A673 (cell line): ENCODE measurements around the gene GCNT1. TPM values are rescaled to one million over a fixed set of nuclear protein-coding genes. Genes with fewer than 3 reads are reported as not detected.

Experiments
- BruUV-seq: library from RNA; stranded (reverse); fragments of 400-500 nt; replicated peaks from 2 replicates; lab custom pipeline; 2021; lab: Mats Ljungman, UMichigan
- CTCF ChIA-PET: fragments of 300-600 bp; sonication (Branson Sonifier 250); formaldehyde crosslinking; loops from one replicate; lab custom pipeline; 2022; ENCODE audit warnings: antibody characterized with exemption; lab: Charles Lee
- POLR2A ChIA-PET: fragments of 300-600 bp; sonication (Branson Sonifier 250); formaldehyde crosslinking; loops from one replicate; lab custom pipeline; 2022; ENCODE audit warnings: antibody characterized with exemption; ENCODE audit not compliant: low non-redundant PET; lab: Charles Lee
- DNase-seq: peaks from one replicate; pipeline ENCODE4 v3.0.0-alpha.2; 2015; ENCODE audit warnings: low spot score
- H3K27ac ChIP-seq: fragments of 200-600 bp; sonication (generic); 2 replicates; pipeline ENCODE4 v1.5.1; 2016; ENCODE audit warnings: mixed run types, low read depth, mild to moderate bottlenecking, mixed read lengths, antibody characterized with exemption, low read length; ENCODE audit not compliant: poor library complexity, severe bottlenecking
- H3K27me3 ChIP-seq: fragments of 200-600 bp; sonication (generic); replicated peaks from 2 replicates; pipeline ENCODE4 v1.6.1; 2017; ENCODE audit warnings: mixed run types, low read depth, mild to moderate bottlenecking, mixed read lengths, antibody characterized with exemption, low read length; ENCODE audit not compliant: insufficient read depth, poor library complexity
- H3K36me3 ChIP-seq: fragments of 200-600 bp; sonication (generic); 2 replicates; pipeline ENCODE4 v1.6.1; 2016; ENCODE audit warnings: mixed run types, mild to moderate bottlenecking, mixed read lengths, antibody characterized with exemption, low read length; ENCODE audit not compliant: insufficient read depth, poor library complexity, severe bottlenecking
- H3K4me1 ChIP-seq: fragments of 200-600 bp; sonication (generic); 2 replicates; pipeline ENCODE4 v1.6.1; 2017; ENCODE audit warnings: mixed run types, mild to moderate bottlenecking, mixed read lengths, antibody characterized with exemption, low read length; ENCODE audit not compliant: insufficient read depth, poor library complexity, severe bottlenecking
- H3K4me3 ChIP-seq: fragments of 200-600 bp; sonication (generic); 2 replicates; pipeline ENCODE4 v1.5.1; 2016; ENCODE audit warnings: low read depth, mixed run types, mild to moderate bottlenecking, mixed read lengths, low read length; ENCODE audit not compliant: poor library complexity, severe bottlenecking
- H3K9me3 ChIP-seq: fragments of 200-600 bp; sonication (generic); 2 replicates; pipeline ENCODE4 v1.6.1; 2016; ENCODE audit warnings: mixed run types, low read depth, mild to moderate bottlenecking, mixed read lengths, antibody characterized with exemption, low read length; ENCODE audit not compliant: poor library complexity, severe bottlenecking
- EZH2 ChIP-seq: fragments of 200-600 bp; sonication (generic); IDR thresholded peaks from 2 replicates; pipeline ENCODE4 v1.6.1; 2017; ENCODE audit warnings: borderline replicate concordance, low read depth, mild to moderate bottlenecking, mixed read lengths, antibody characterized with exemption, low read length; ENCODE audit not compliant: poor library complexity, severe bottlenecking
- intact Hi-C: fragments of 100-400 bp; cut with micrococcal nuclease; formaldehyde crosslinking; loops from one replicate; pipeline ENCODE4 v1.10.0; 2022; ENCODE audit not compliant: unreplicated experiment
- total RNA-seq: library from RNA; stranded (reverse); gene quantifications from 2 replicates; pipeline ENCODE4 v1.2.3, GENCODE V29; 2021
- TF ChIP-seq, protein P1 (sequence below): fragments of 300-800, 200-600 bp; sonication (generic); conservative IDR thresholded peaks from 2 replicates; pipeline ENCODE4 v1.5.1; 2017; ENCODE audit warnings: low read depth, mild to moderate bottlenecking, antibody characterized with exemption, low read length, moderate library complexity, mixed read lengths

GCNT1 gene
- total RNA-seq, 1 experiment from 2014 or later, result not detected

DNA sequence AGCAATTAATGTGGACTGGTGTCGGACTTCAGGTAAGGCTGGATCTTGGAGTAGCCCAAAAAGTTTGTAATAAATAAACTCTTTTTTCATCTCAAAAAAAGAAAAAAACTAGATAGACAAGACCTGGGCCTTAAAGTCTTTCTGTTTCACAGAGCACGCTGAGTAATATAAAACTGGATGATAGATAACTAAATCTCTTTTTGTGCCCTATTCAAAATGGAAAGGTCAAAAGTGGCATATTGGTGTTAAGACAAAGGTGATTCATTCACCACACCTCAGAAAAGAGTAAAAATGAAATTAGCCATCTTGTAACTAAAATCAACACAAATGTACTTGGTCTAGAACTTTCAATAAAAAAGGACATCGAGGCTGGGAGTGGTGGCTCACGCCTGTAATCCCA, 34.5 kb upstream of the GCNT1 start:
- no peak overlapping the region for H3K4me3 ChIP-seq
- H3K9me3 ChIP-seq, result no peaks in the 10 kb centered on the region
- H3K36me3 ChIP-seq, result no peaks in the 10 kb centered on the region
- H3K27me3 ChIP-seq, result no peaks in the 10 kb centered on the region
- H3K27ac ChIP-seq, result no peak overlapping the region
- POLR2A ChIA-PET, result no interaction called here
- TF ChIP-seq, protein P1, sequence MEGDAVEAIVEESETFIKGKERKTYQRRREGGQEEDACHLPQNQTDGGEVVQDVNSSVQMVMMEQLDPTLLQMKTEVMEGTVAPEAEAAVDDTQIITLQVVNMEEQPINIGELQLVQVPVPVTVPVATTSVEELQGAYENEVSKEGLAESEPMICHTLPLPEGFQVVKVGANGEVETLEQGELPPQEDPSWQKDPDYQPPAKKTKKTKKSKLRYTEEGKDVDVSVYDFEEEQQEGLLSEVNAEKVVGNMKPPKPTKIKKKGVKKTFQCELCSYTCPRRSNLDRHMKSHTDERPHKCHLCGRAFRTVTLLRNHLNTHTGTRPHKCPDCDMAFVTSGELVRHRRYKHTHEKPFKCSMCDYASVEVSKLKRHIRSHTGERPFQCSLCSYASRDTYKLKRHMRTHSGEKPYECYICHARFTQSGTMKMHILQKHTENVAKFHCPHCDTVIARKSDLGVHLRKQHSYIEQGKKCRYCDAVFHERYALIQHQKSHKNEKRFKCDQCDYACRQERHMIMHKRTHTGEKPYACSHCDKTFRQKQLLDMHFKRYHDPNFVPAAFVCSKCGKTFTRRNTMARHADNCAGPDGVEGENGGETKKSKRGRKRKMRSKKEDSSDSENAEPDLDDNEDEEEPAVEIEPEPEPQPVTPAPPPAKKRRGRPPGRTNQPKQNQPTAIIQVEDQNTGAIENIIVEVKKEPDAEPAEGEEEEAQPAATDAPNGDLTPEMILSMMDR, result no peak
- no peak for TF ChIP-seq EZH2
- CTCF ChIA-PET, result no interaction called here
- intact Hi-C loops, result no loop called here
- no TSS peak for BruUV-seq
- no peak for DNase-seq
- no peaks in the 10 kb centered on the region for H3K4me1 ChIP-seq

GRCh38 chr9:76425677-76426453, 33.1 kb upstream of the GCNT1 start:
- no peak overlapping the region for H3K4me3 ChIP-seq
- H3K9me3 ChIP-seq, result no peaks in the 10 kb centered on the region
- H3K27ac ChIP-seq, result no peak overlapping the region
- BruUV-seq, result no TSS peak
- TF ChIP-seq, protein P1, result no peak
- H3K4me1 ChIP-seq, result no peaks in the 10 kb centered on the region
- H3K27me3 ChIP-seq, result no peaks in the 10 kb centered on the region
- ChIA-PET CTCF (no interaction called here), POLR2A (no interaction called here)
- intact Hi-C loops, result no loop called here
- H3K36me3 ChIP-seq, result no peaks in the 10 kb centered on the region
- no peak for DNase-seq

DNA sequence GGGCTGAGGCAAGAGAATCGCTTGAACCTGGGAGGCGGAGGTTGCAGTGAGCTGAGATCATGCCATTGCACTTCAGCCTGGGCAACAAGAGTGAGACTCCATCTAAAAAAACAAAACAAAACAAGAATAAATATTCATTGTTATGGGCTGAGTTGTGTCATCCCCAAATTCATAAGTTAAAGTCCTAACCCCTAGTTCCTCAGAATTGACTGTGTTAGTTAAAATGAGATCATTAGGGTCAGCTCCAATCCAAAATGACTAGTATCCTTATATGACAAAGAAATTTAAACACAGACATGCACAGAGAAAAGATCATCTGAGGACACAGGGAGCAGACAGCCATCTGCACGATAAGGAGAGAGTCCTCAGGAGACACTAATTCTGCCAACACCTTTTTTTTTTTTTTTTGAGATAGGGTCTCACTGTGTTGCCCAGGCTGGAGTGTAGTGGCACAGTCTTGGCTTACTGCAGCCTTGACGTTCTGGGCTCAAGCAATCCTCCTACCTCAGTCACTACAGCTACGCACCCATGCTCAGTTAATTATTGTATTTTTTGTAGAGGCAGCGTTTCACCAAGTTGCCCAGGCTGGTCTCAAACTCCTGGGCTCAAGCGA, 32.1 kb upstream of the GCNT1 start:
- no TSS peak for BruUV-seq
- TF ChIP-seq, protein P1, result no peak
- ChIA-PET CTCF (no interaction called here), POLR2A (no interaction called here)
- no peak overlapping the region for H3K27ac ChIP-seq
- no peaks in the 10 kb centered on the region for H3K4me1 ChIP-seq
- no peaks in the 10 kb centered on the region for H3K27me3 ChIP-seq
- DNase-seq, result no peak
- no peaks in the 10 kb centered on the region for H3K9me3 ChIP-seq
- H3K36me3 ChIP-seq, result no peaks in the 10 kb centered on the region
- H3K4me3 ChIP-seq, result no peak overlapping the region
- intact Hi-C loops, result no loop called here
